Frontal cortex (tissue), 4 donors: ENCODE results near the gene CUX1. TPM values are rescaled to one million over a fixed set of nuclear protein-coding genes. Genes with fewer than 3 reads are reported as not detected.
A peak's percentile ranks its signal among the peaks of the same experiment; 100 is the strongest.

Source experiments
- DNase-seq, 2 donors: peaks; one replicate each; pipeline ENCODE4 v3.0.0; 2012; ENCODE audit warnings: low spot score in 2 of 2
- FAIRE-seq: peaks from 2 replicates; lab custom pipeline; 2012; peaks lifted over from hg19 to GRCh38; lab: Jason Lieb, UNC
- total RNA-seq: library from RNA; depleted of rRNA; stranded (reverse); fragments of >200 nt; gene quantifications from one replicate; pipeline ENCODE4 v1.2.3, GENCODE V29; 2014
- donor health status: control.
- donor health status: control.
- donor health status: control.

Gene CUX1
- total RNA-seq, 1 donor from 2014 or later: 23.6 TPM

- no peak for FAIRE-seq
- no peak for DNase-seq
These were observed 438.1 kb downstream of the CUX1 start for GRCh38 chr7:102255501-102255900.

GRCh38 chr7:102255916-102256315 is 438.5 kb downstream of the CUX1 start:
- DNase-seq (no peak), FAIRE-seq (no peak)

GRCh38 chr7:102258073-102258748 is 440.8 kb downstream of the CUX1 start:
- DNase-seq: no peak
- no peak for FAIRE-seq

- DNase-seq: no peak
- no peak for FAIRE-seq
These were observed 441.3 kb downstream of the CUX1 start for GRCh38 chr7:102258749-102259107.

GRCh38 chr7:102260856-102261255 is 443.4 kb downstream of the CUX1 start:
- DNase-seq (peak in 1 of 2 donors; percentile 80), FAIRE-seq (no peak)

GRCh38 chr7:102261451-102261850 is 444.0 kb downstream of the CUX1 start:
- FAIRE-seq: no peak
- no peak for DNase-seq

- no peak for FAIRE-seq
- DNase-seq: no peak
These were observed 445.1 kb downstream of the CUX1 start for GRCh38 chr7:102262546-102262945.

- DNase-seq (no peak), FAIRE-seq (no peak)
These were observed 447.0 kb downstream of the CUX1 start for GRCh38 chr7:102264367-102264891.

- FAIRE-seq (no peak), DNase-seq (no peak)
These were observed 449.1 kb downstream of the CUX1 start for GRCh38 chr7:102266541-102266940.

GRCh38 chr7:102268635-102269034 is 451.2 kb downstream of the CUX1 start:
- DNase-seq (no peak), FAIRE-seq (no peak)

- DNase-seq (no peak), FAIRE-seq (no peak)
These were observed 452.9 kb downstream of the CUX1 start for GRCh38 chr7:102270178-102270887.

GRCh38 chr7:102271158-102271798 is 453.9 kb downstream of the CUX1 start:
- no peak for FAIRE-seq
- DNase-seq: no peak

GRCh38 chr7:102272075-102272916 is 454.9 kb downstream of the CUX1 start:
- peak; percentile 69 to 88 for DNase-seq
- FAIRE-seq: no peak

GRCh38 chr7:102272917-102273748 is 455.7 kb downstream of the CUX1 start:
- FAIRE-seq: no peak
- no peak for DNase-seq

- no peak for DNase-seq
- no peak for FAIRE-seq
These were observed 456.6 kb downstream of the CUX1 start for GRCh38 chr7:102273749-102274712.

- DNase-seq (no peak), FAIRE-seq (no peak)
These were observed 457.8 kb downstream of the CUX1 start for GRCh38 chr7:102275123-102275703.

- FAIRE-seq: no peak
- DNase-seq: no peak
These were observed 460.5 kb downstream of the CUX1 start for GRCh38 chr7:102277901-102278300.
